ENCODE measurements around the gene TMEM18. TPM values are rescaled to one million over a fixed set of nuclear protein-coding genes. Genes with fewer than 3 reads are reported as not detected.

The TMEM18 gene
- total and polyA plus RNA-seq, 2 of the 13 experiments (the other 11 are each of a cell fraction or from before 2014, with no cell fraction given), result 45.9 to 49.4 TPM

DNA sequence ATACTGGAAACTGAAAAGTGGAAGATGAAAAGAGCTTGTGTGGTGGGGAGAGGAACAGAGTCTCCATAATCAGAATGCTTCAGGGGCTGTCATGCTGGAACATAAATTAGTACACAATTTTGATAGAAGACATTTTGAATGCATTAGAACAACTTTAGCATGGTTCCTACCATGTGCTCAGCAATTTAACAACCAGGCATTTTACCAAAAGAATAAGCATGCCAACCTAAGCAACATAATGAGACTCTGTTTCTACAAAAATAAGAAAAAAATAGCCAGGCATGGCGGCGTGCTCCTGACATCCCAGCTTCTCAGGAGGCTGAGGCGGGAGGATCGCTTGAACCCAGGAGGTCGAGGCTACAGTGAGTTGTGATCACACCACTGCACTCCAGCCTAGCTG is 40.5 kb upstream of the TMEM18 start:
- no peak for DNase-seq (ENCODE audit: low spot score)
- BruUV-seq (replicated peaks), result no TSS peak
- in situ Hi-C loops (cut with HindIII; ENCODE audit: extremely low pct_ligation_motif_present, low pct_unique_long_range_greater_than_20kb), result loop anchor here (5.0 to 25.0 kb wide), 2 partner anchors 420 to 825 kb away; no protein-coding TSS in a partner anchor
- no peak overlapping the region for H3K4me3 ChIP-seq (replicated peaks in 1 of 3; ENCODE audit: insufficient read depth in 1 of 3, low read depth in 2 of 3, low read length in 3 of 3)
- ChIA-PET CTCF (ENCODE audit: low intra/inter-chr PET ratio, low total read pairs) (no interaction called here), POLR2A (no interaction called here)
- H3K79me2 ChIP-seq (ENCODE audit: insufficient read depth, low read length), result no peaks in the 10 kb centered on the region
- H3K9ac ChIP-seq (ENCODE audit: insufficient read depth, low read depth, low read length), result no peak overlapping the region
- no peak for TF ChIP-seq TBX3 (IDR thresholded peaks at IDR 0.05; ENCODE audit: borderline replicate concordance)
- no peak for TF ChIP-seq ZSCAN30 (CRISPR knock-in tag; IDR thresholded peaks at IDR 0.05)
- TF ChIP-seq NFYC (CRISPR knock-in tag; IDR thresholded peaks at IDR 0.05), result no peak
- no peak for TF ChIP-seq ZNF7 (CRISPR knock-in tag; IDR thresholded peaks at IDR 0.05)
- no peak for TF ChIP-seq PCBP1 (IDR thresholded peaks at IDR 0.05; ENCODE audit: borderline replicate concordance, low read depth, low read length)
- no peak for TF ChIP-seq NRL (CRISPR knock-in tag; IDR thresholded peaks at IDR 0.05; ENCODE audit: borderline replicate concordance)
- TF ChIP-seq, protein P1, sequence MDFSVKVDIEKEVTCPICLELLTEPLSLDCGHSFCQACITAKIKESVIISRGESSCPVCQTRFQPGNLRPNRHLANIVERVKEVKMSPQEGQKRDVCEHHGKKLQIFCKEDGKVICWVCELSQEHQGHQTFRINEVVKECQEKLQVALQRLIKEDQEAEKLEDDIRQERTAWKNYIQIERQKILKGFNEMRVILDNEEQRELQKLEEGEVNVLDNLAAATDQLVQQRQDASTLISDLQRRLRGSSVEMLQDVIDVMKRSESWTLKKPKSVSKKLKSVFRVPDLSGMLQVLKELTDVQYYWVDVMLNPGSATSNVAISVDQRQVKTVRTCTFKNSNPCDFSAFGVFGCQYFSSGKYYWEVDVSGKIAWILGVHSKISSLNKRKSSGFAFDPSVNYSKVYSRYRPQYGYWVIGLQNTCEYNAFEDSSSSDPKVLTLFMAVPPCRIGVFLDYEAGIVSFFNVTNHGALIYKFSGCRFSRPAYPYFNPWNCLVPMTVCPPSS (IDR thresholded peaks at IDR 0.05), result no peak
- TF ChIP-seq, protein P2, sequence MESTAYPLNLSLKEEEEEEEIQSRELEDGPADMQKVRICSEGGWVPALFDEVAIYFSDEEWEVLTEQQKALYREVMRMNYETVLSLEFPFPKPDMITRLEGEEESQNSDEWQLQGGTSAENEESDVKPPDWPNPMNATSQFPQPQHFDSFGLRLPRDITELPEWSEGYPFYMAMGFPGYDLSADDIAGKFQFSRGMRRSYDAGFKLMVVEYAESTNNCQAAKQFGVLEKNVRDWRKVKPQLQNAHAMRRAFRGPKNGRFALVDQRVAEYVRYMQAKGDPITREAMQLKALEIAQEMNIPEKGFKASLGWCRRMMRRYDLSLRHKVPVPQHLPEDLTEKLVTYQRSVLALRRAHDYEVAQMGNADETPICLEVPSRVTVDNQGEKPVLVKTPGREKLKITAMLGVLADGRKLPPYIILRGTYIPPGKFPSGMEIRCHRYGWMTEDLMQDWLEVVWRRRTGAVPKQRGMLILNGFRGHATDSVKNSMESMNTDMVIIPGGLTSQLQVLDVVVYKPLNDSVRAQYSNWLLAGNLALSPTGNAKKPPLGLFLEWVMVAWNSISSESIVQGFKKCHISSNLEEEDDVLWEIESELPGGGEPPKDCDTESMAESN (CRISPR knock-in tag; conservative IDR thresholded peaks at IDR 0.05), result no peak
- no peak for TF ChIP-seq HOXA3 (CRISPR knock-in tag; IDR thresholded peaks at IDR 0.05)
- no peak for TF ChIP-seq MLLT10 (CRISPR knock-in tag; IDR thresholded peaks at IDR 0.05)
- TF ChIP-seq ZNF225 (CRISPR knock-in tag; IDR thresholded peaks at IDR 0.05), result no peak
- TF ChIP-seq ZNF160 (CRISPR knock-in tag; IDR thresholded peaks at IDR 0.05), result no peak
- TF ChIP-seq, protein P3, sequence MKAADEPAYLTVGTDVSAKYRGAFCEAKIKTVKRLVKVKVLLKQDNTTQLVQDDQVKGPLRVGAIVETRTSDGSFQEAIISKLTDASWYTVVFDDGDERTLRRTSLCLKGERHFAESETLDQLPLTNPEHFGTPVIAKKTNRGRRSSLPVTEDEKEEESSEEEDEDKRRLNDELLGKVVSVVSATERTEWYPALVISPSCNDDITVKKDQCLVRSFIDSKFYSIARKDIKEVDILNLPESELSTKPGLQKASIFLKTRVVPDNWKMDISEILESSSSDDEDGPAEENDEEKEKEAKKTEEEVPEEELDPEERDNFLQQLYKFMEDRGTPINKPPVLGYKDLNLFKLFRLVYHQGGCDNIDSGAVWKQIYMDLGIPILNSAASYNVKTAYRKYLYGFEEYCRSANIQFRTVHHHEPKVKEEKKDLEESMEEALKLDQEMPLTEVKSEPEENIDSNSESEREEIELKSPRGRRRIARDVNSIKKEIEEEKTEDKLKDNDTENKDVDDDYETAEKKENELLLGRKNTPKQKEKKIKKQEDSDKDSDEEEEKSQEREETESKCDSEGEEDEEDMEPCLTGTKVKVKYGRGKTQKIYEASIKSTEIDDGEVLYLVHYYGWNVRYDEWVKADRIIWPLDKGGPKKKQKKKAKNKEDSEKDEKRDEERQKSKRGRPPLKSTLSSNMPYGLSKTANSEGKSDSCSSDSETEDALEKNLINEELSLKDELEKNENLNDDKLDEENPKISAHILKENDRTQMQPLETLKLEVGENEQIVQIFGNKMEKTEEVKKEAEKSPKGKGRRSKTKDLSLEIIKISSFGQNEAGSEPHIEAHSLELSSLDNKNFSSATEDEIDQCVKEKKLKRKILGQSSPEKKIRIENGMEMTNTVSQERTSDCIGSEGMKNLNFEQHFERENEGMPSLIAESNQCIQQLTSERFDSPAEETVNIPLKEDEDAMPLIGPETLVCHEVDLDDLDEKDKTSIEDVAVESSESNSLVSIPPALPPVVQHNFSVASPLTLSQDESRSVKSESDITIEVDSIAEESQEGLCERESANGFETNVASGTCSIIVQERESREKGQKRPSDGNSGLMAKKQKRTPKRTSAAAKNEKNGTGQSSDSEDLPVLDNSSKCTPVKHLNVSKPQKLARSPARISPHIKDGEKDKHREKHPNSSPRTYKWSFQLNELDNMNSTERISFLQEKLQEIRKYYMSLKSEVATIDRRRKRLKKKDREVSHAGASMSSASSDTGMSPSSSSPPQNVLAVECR (CRISPR knock-in tag; IDR thresholded peaks at IDR 0.05; ENCODE audit: borderline replicate concordance), result no peak
- TF ChIP-seq NR3C1 (CRISPR knock-in tag; IDR thresholded peaks at IDR 0.05), result no peak
- no peak for TF ChIP-seq ZNF558 (CRISPR knock-in tag; IDR thresholded peaks at IDR 0.05; ENCODE audit: borderline replicate concordance)
- no peak for TF ChIP-seq ZNF292 (CRISPR knock-in tag; IDR thresholded peaks at IDR 0.05; ENCODE audit: borderline replicate concordance, low read depth)
- TF ChIP-seq ZNF460 (CRISPR knock-in tag; IDR thresholded peaks at IDR 0.05; ENCODE audit: borderline replicate concordance), result no peak
- no peak overlapping the region for H3K4me2 ChIP-seq (ENCODE audit: low read depth, low read length)
- no peaks in the 10 kb centered on the region for H3K36me3 ChIP-seq (replicated peaks in 1 of 2; ENCODE audit: control insufficient read depth in 1 of 2, insufficient read depth in 2 of 2, low read length in 2 of 2)
- H3K9me3 ChIP-seq (ENCODE audit: low read length), result no peaks in the 10 kb centered on the region
- H4K20me1 ChIP-seq (ENCODE audit: insufficient read depth, low read length), result no peaks in the 10 kb centered on the region
- no peak for ATAC-seq
- FAIRE-seq, result no peak
- H3K4me1 ChIP-seq (ENCODE audit: insufficient read depth, low read length), result peaks cover 12% of the 10 kb centered on the region
- H3K27me3 ChIP-seq (ENCODE audit: control insufficient read depth in 1 of 2, insufficient read depth in 2 of 2, low read length in 2 of 2), result peaks cover 3 to 23% of the 10 kb centered on the region in 2 experiments; a peak in 3 of 5 replicates
- H2AFZ ChIP-seq (ENCODE audit: low read length), result no peak overlapping the region
- WGBS (ENCODE audit: low lambda C conversion rate), result 61% methylated on average over 5 of the region's 5 CpGs
- H3K27ac ChIP-seq (ENCODE audit: extremely low read length, insufficient read depth, low read length), result no peak overlapping the region
- intact Hi-C loops (cut with micrococcal nuclease; ENCODE audit: unreplicated experiment), result no loop called here

All from HepG2 (cell line).